Keratinocyte (primary cell): ENCODE measurements around the gene SLC6A7. TPM values are rescaled to one million over a fixed set of nuclear protein-coding genes. Genes with fewer than 3 reads are reported as not detected.

Experiments
- DNase-seq: peaks from one replicate; pipeline ENCODE4 v3.0.0-alpha.2; 2011; ENCODE audit warnings: low read depth, missing footprints, low spot score
- FAIRE-seq: peaks from 2 replicates; lab custom pipeline; 2011; peaks lifted over from hg19 to GRCh38; lab: Jason Lieb, UNC
- H2AFZ ChIP-seq: 2 replicates; pipeline ENCODE4 v1.6.0; 2012; ENCODE audit warnings: low read length, control low read depth, inconsistent platforms; ENCODE audit not compliant: control insufficient read depth
- H3K27ac ChIP-seq: 2 replicates; pipeline ENCODE4 v1.5.1; 2011; ENCODE audit warnings: low read length; ENCODE audit not compliant: control insufficient read depth, insufficient read depth
- H3K27me3 ChIP-seq: 3 replicates; pipeline ENCODE4 v1.6.0; 2011; ENCODE audit warnings: low read length; ENCODE audit not compliant: control insufficient read depth, insufficient read depth; ENCODE audit errors: extremely low read depth
- H3K36me3 ChIP-seq, 2 experiments: 2 replicates in 1 of 2; 3 replicates in 1 of 2; pipeline ENCODE4 v1.5.1; 2011; ENCODE audit warnings: low read length in 2 of 2, mild to moderate bottlenecking in 1 of 2; ENCODE audit not compliant: control insufficient read depth in 2 of 2, insufficient read depth in 2 of 2; ENCODE audit errors: extremely low read depth in 1 of 2
- H3K4me1 ChIP-seq: 3 replicates; pipeline ENCODE4 v1.5.1; 2011; ENCODE audit warnings: low read length; ENCODE audit not compliant: control insufficient read depth, insufficient read depth; ENCODE audit errors: extremely low read depth
- H3K4me2 ChIP-seq: 3 replicates; pipeline ENCODE4 v1.6.0; 2011; ENCODE audit warnings: low read depth, low read length; ENCODE audit not compliant: control insufficient read depth, insufficient read depth; ENCODE audit errors: extremely low read depth
- H3K4me3 ChIP-seq, 3 experiments: fragments of 200-600 bp in 1 of 3; sonication (generic) in 1 of 3; 2 replicates in 2 of 3; 3 replicates in 1 of 3; pipeline ENCODE4 v1.5.1; 2011 to 2016; ENCODE audit warnings: low read length in 3 of 3, mild to moderate bottlenecking in 3 of 3, control low read depth in 2 of 3, inconsistent platforms in 1 of 3, low read depth in 1 of 3, mixed read lengths in 1 of 3, mixed run types in 1 of 3, moderate library complexity in 1 of 3; ENCODE audit not compliant: control insufficient read depth in 2 of 3, insufficient read depth in 2 of 3; ENCODE audit errors: extremely low read depth in 1 of 3
- H3K79me2 ChIP-seq: 2 replicates; pipeline ENCODE4 v1.6.0; 2012; ENCODE audit warnings: low read length; ENCODE audit not compliant: control insufficient read depth, insufficient read depth
- H3K9ac ChIP-seq: 3 replicates; pipeline ENCODE4 v1.6.0; 2011; ENCODE audit warnings: low read length; ENCODE audit not compliant: control insufficient read depth, insufficient read depth; ENCODE audit errors: extremely low read depth
- H3K9me1 ChIP-seq: 3 replicates; pipeline ENCODE4 v1.6.0; 2011; ENCODE audit warnings: low read length; ENCODE audit not compliant: control insufficient read depth, insufficient read depth; ENCODE audit errors: extremely low read depth
- H3K9me3 ChIP-seq: 2 replicates; pipeline ENCODE4 v1.5.1; 2012; ENCODE audit warnings: low read depth, low read length; ENCODE audit not compliant: control insufficient read depth
- H4K20me1 ChIP-seq: 3 replicates; pipeline ENCODE4 v1.6.0; 2011; ENCODE audit warnings: low read length; ENCODE audit not compliant: control insufficient read depth, insufficient read depth; ENCODE audit errors: extremely low read depth
- EZH2 ChIP-seq: IDR thresholded peaks from one replicate; pipeline ENCODE4 v1.6.1; 2012; ENCODE audit warnings: inconsistent platforms, mild to moderate bottlenecking, low read length, moderate library complexity
- dilution Hi-C: fragments of 300-500 bp; cut with MboI; formaldehyde crosslinking; loops from one replicate; pipeline ENCODE4 v1.7.0; 2020; ENCODE audit warnings: low sequenced_read_pairs; ENCODE audit not compliant: extremely low pct_ligation_motif_present
- polyA plus RNA-seq, 5 experiments: library from polyadenylated mRNA; depleted of rRNA in 3 of 5; stranded (reverse) in 3 of 5; stranded (forward) in 1 of 5; unstranded in 1 of 5; fragments of >200 nt; gene quantifications; 1 replicate in 1 of 5; 2 replicates in 3 of 5; 3 replicates in 1 of 5; pipeline versions ENCODE4 v1.2.1 to v1.2.3, GENCODE V29; 2011 to 2012; ENCODE audit warnings: missing spikeins in 2 of 5, low read depth in 1 of 5, low replicate concordance in 1 of 5
- TF ChIP-seq, protein P1 (sequence below), 3 experiments: IDR thresholded peaks in 1 of 3; conservative IDR thresholded peaks in 1 of 3; optimal IDR thresholded peaks in 1 of 3; 2 replicates in 2 of 3; 3 replicates in 1 of 3; pipeline versions ENCODE3 to v1.5.1; 2011; ENCODE audit warnings: low read length in 3 of 3, mild to moderate bottlenecking in 3 of 3, moderate library complexity in 2 of 3, control low read depth in 1 of 3, inconsistent platforms in 1 of 3; ENCODE audit not compliant: insufficient read depth in 2 of 3; ENCODE audit errors: extremely low read depth in 1 of 3

SLC6A7 gene
- polyA plus RNA-seq, 1 donor (not counting 4 experiments of a cell fraction or from before 2014, with no cell fraction given) = not detected

DNA sequence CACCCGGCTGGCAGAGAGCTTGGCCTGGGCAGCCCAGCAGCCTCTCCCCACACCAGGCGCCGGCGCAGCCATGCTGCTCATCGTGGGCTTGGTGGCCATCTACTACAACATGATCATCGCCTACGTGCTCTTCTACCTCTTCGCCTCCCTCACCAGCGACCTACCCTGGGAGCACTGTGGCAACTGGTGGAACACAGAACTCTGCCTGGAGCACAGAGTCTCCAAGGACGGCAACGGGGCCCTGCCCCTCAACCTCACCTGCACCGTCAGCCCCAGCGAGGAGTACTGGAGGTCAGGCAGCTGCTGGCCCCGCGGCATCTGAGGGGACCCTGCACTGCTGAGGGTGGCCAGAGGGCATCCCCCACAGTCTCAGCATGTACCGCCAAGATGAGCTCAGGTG is 7.1 kb downstream of the SLC6A7 start:
- Histone ChIP-seq H3K9me3 (no peaks in the 10 kb centered on the region), H3K79me2 (no peaks in the 10 kb centered on the region), H3K27ac (no peak overlapping the region), H3K36me3 (no peaks in the 10 kb centered on the region), H3K4me3 (no peak overlapping the region), H3K9me1 (no peaks in the 10 kb centered on the region), H3K9ac (no peak overlapping the region), H3K27me3 (peaks cover 41% of the 10 kb centered on the region), H3K4me2 (no peak overlapping the region), H2AFZ (no peak overlapping the region), H3K4me1 (no peaks in the 10 kb centered on the region), H4K20me1 (no peaks in the 10 kb centered on the region)
- DNase-seq (no peak), FAIRE-seq (no peak)
- dilution Hi-C loops = no loop called here
- TF ChIP-seq, protein P1, sequence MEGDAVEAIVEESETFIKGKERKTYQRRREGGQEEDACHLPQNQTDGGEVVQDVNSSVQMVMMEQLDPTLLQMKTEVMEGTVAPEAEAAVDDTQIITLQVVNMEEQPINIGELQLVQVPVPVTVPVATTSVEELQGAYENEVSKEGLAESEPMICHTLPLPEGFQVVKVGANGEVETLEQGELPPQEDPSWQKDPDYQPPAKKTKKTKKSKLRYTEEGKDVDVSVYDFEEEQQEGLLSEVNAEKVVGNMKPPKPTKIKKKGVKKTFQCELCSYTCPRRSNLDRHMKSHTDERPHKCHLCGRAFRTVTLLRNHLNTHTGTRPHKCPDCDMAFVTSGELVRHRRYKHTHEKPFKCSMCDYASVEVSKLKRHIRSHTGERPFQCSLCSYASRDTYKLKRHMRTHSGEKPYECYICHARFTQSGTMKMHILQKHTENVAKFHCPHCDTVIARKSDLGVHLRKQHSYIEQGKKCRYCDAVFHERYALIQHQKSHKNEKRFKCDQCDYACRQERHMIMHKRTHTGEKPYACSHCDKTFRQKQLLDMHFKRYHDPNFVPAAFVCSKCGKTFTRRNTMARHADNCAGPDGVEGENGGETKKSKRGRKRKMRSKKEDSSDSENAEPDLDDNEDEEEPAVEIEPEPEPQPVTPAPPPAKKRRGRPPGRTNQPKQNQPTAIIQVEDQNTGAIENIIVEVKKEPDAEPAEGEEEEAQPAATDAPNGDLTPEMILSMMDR (optimal IDR thresholded peaks at IDR 0.05 in 1 of 3, IDR thresholded peaks at IDR 0.05 in 1 of 3, conservative IDR thresholded peaks at IDR 0.05 in 1 of 3; ENCODE audit: extremely low read depth in 1 of 3, insufficient read depth in 2 of 3, low read length in 3 of 3) = no peak
- no peak for TF ChIP-seq EZH2

DNA sequence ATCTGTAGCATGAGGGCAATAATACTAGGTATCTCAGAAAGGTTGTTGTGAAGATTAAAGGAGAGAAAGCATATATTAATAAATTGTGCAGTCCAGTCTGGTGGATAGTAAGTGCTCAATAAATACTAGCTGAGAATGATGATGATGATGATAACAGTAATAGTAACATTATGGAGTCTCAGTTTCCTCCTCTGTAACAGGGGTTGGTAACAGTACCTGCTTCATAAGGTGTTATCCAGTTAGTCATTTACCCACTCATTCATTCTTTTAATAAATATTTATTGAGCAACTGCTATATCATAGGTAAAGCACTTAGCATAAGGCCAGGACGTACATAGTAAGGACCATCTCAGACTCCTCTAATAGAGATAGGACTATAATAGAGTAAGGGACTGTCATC is 7.6 kb downstream of the SLC6A7 start:
- no peak overlapping the region for H3K27ac ChIP-seq
- H3K9me3 ChIP-seq = no peaks in the 10 kb centered on the region
- H3K27me3 ChIP-seq = peaks cover 36% of the 10 kb centered on the region
- no peak overlapping the region for H3K4me3 ChIP-seq
- H3K79me2 ChIP-seq = no peaks in the 10 kb centered on the region
- no peaks in the 10 kb centered on the region for H3K4me1 ChIP-seq
- FAIRE-seq (no peak), DNase-seq (no peak)
- H3K36me3 ChIP-seq = no peaks in the 10 kb centered on the region
- H3K4me2 ChIP-seq = no peak overlapping the region
- H3K9me1 ChIP-seq = no peaks in the 10 kb centered on the region
- TF ChIP-seq, protein P1 (optimal IDR thresholded peaks at IDR 0.05 in 1 of 3, IDR thresholded peaks at IDR 0.05 in 1 of 3, conservative IDR thresholded peaks at IDR 0.05 in 1 of 3; ENCODE audit: extremely low read depth in 1 of 3, insufficient read depth in 2 of 3, low read length in 3 of 3) = no peak
- TF ChIP-seq EZH2 = no peak
- H4K20me1 ChIP-seq = no peaks in the 10 kb centered on the region
- dilution Hi-C loops = no loop called here
- no peak overlapping the region for H3K9ac ChIP-seq
- H2AFZ ChIP-seq = no peak overlapping the region
